ENCODE data around the gene TMEM219.

GRCh38 chr16:29988346-29989075, 26.6 kb downstream of the TMEM219 start:
- TF ChIP-seq CTCF (tag by site-specific recombination; IDR thresholded peaks at IDR 0.05) (no peak), ZNF19 (tag by site-specific recombination; IDR thresholded peaks at IDR 0.05; ENCODE audit: low read depth) (no peak), KLF16 (tag by site-specific recombination; IDR thresholded peaks at IDR 0.05) (no peak), AEBP2 (tag by site-specific recombination; IDR thresholded peaks at IDR 0.05; ENCODE audit: borderline replicate concordance) (no peak), ZNF121 (tag by site-specific recombination; IDR thresholded peaks at IDR 0.05) (no peak), ZNF18 (tag by site-specific recombination; IDR thresholded peaks at IDR 0.05) (no peak), MYNN (tag by site-specific recombination; IDR thresholded peaks at IDR 0.05; ENCODE audit: borderline replicate concordance) (no peak), REST (tag by site-specific recombination; IDR thresholded peaks at IDR 0.05) (no peak)
- TF ChIP-seq, protein P1, sequence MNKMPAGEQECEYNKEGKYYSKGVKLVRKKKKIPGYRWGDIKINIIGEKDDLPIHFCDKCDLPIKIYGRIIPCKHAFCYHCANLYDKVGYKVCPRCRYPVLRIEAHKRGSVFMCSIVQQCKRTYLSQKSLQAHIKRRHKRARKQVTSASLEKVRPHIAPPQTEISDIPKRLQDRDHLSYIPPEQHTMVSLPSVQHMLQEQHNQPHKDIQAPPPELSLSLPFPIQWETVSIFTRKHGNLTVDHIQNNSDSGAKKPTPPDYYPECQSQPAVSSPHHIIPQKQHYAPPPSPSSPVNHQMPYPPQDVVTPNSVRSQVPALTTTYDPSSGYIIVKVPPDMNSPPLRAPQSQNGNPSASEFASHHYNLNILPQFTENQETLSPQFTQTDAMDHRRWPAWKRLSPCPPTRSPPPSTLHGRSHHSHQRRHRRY (tag by site-specific recombination; IDR thresholded peaks at IDR 0.05) = no peak

All from HEK293 (cell line).